HG03354 (cell line): ENCODE data around the gene MTRF1.
A peak's percentile ranks its signal among the peaks of the same experiment; 100 is the strongest.

Experiments used
- ATAC-seq: cut with Tn5 transposase; IDR thresholded peaks from one replicate; pipeline ENCODE4 v1.9.1; 2021; ENCODE audit warnings: mild to moderate bottlenecking; ENCODE audit not compliant: unreplicated experiment, poor library complexity, severe bottlenecking

MTRF1 gene

GRCh38 chr13:41263261-41263971, at the start of gene MTRF1:
Gene MTRF1, minus strand, starts transcription at chr13:41263576. Its CDS starts 2,669 bp downstream, at chr13:41260907.
- peak; percentile 93 for ATAC-seq

GRCh38 chr13:41313117-41313516, 49.7 kb upstream of the MTRF1 start:
- no peak for ATAC-seq

- ATAC-seq = peak; percentile 29
Observed at GRCh38 chr13:41312176-41312500, 48.8 kb upstream of the MTRF1 start.

- peak; percentile 63 for ATAC-seq
Observed at GRCh38 chr13:41311406-41312175, 48.2 kb upstream of the MTRF1 start.

GRCh38 chr13:41310963-41311405, 47.6 kb upstream of the MTRF1 start, which contains the start of gene NAA16:
Gene NAA16, plus strand, starts transcription at chr13:41311267. Its CDS starts 262 bp downstream, at chr13:41311529.
- peak; percentile 75 for ATAC-seq

GRCh38 chr13:41307884-41308640, 44.7 kb upstream of the MTRF1 start:
- ATAC-seq = no peak

- no peak for ATAC-seq
Observed at GRCh38 chr13:41306271-41307145, 43.1 kb upstream of the MTRF1 start.

- no peak for ATAC-seq
Observed at GRCh38 chr13:41304551-41304950, 41.2 kb upstream of the MTRF1 start.

- no peak for ATAC-seq
Observed at GRCh38 chr13:41302743-41303142, 39.4 kb upstream of the MTRF1 start.

GRCh38 chr13:41299316-41300094, 36.1 kb upstream of the MTRF1 start:
- peak; percentile 54 for ATAC-seq

GRCh38 chr13:41296879-41297646, 33.7 kb upstream of the MTRF1 start:
- ATAC-seq = no peak

- no peak for ATAC-seq
Observed at GRCh38 chr13:41295973-41296372, 32.6 kb upstream of the MTRF1 start.

- no peak for ATAC-seq
Observed at GRCh38 chr13:41294914-41295313, 31.5 kb upstream of the MTRF1 start.

GRCh38 chr13:41293272-41293671, 29.9 kb upstream of the MTRF1 start:
- ATAC-seq = no peak

- no peak for ATAC-seq
Observed at GRCh38 chr13:41291246-41291645, 27.9 kb upstream of the MTRF1 start.

GRCh38 chr13:41289463-41289881, 26.1 kb upstream of the MTRF1 start:
- no peak for ATAC-seq

GRCh38 chr13:41286370-41286769, 23.0 kb upstream of the MTRF1 start:
- ATAC-seq = no peak
